HG02571 (cell line): ENCODE results near the gene KDM4F.

Experiments used
- ATAC-seq: cut with Tn5 transposase; IDR thresholded peaks from one replicate; pipeline ENCODE4 v1.9.1; 2021; ENCODE audit warnings: mild to moderate bottlenecking, moderate library complexity; ENCODE audit not compliant: unreplicated experiment

Gene KDM4F

DNA sequence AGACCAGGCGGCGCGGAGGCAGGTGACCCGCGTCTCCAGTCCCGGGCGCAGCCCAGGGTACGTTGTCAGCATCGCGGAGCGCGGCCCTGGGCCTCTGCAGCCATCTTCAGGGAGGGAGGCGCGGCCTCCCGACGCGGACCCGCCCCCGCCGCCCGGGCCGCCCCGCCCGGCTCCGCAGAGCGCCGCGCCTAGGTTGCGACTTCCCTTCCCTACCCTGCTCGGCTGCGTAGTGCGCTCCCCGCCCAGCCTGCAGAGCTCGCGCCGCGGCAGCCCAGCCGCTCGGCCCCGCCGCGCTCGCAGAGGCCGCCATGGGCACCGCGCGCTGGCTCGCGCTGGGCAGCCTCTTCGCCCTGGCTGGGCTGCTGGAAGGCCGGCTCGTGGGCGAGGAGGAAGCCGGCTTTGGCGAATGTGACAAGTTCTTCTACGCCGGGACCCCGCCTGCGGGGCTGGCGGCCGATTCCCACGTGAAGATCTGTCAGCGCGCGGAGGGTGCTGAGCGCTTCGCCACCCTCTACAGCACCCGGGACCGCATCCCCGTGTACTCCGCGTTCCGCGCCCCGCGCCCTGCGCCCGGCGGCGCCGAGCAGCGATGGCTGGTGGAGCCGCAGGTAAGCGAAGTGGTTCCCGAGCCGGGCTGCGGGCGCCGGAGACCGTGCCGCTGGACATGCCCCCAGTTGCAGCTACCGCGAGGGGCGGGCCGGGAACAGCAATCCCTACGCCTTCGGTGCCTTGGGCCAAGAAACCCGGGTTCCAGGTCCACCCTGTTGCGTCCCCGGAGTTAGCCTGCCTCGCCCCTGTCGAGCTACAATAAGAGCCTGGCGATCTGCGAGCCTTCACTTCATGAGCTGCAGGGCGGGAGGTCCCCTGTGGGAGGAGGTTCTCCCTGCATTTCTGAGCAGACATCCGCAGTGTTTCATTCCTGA is 40.7 kb downstream of the KDM4F start, which contains the start of gene ENDOD1:
TSS of gene ENDOD1 (plus strand) at position 227 of the 923 bp plus-strand sequence. CDS start at position 309, 82 bp downstream.
- peak; percentile 90 for ATAC-seq

DNA sequence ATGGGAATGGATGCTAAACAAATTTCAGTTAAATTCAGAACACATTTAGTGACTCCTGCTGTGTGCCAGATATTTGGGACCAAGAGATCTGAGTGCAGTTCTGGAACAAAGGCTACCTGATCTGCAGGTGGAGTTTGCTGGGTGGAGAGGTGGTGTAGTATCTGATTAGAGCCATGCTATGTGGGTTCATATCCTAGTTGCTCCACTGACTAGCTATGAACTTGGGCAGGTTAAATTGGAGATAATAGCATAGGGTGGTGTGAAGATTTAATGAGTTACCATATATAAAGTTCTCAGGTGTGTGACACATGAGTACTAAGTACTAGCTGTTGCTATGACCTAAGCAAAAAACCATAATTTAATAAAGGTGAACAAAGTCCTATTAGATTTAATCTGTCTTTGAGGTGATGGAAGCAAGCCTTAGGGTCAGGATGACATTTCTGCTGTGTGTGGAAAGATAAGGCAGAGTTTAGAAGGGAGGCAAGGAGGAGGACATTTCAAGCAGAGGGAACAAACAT is 42.5 kb downstream of the KDM4F start:
- no peak for ATAC-seq

DNA sequence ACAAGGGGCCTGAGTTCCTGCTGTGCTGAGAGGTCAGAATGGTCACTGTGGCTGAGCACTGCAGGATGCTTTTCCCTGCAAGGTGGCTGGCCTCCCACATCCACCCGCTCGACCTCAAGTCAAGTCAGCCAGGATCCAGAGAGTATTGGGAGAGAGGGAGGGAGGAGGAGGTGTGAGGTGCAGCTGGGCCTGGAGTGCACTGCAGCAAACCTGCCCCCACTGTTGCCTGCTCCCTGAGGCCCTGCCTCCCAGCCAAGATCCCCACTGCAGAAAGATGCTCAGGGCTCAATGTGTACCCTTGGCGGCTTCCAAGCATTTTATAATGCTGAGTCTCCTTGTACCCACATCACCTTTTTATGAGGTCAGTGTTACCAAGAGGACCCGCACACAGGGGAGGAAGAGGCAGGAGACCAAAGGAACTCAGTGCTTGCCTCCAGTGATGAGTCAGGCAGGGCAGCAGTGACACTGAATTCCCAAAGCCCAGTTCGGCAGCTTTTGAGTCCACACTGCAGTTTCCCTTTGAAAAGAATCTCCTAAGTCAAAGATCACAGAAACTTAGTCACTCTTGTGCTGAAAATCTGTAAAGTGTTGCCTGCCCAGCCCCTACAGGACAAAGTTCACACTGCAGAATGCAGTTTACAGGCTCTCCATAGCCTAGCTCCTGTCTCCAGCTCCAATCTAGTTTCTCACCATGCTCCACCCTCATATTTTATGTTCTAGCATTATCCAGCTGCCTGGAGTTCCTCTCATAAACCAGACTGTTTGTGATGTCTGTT is 43.5 kb downstream of the KDM4F start:
- ATAC-seq: no peak

DNA sequence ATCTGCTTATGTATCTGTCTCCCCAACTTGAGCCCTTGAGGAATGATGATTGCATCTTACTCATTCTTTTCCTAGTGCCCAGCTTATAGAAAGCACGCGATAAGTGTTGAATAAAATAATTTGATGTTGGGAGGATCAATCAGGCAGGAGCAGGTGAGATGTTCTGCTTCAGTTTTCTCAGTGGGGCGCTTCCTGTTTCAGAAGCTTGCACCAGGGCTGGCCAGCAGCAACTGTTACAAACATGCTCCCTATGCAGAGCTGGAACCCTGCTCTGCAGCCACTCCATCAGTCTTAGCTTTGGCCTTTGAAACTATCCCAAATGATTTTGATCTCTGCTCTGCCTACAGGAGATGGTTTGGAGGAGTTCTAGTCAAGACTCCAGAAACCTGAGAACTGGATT is 44.3 kb downstream of the KDM4F start:
- ATAC-seq: no peak

DNA sequence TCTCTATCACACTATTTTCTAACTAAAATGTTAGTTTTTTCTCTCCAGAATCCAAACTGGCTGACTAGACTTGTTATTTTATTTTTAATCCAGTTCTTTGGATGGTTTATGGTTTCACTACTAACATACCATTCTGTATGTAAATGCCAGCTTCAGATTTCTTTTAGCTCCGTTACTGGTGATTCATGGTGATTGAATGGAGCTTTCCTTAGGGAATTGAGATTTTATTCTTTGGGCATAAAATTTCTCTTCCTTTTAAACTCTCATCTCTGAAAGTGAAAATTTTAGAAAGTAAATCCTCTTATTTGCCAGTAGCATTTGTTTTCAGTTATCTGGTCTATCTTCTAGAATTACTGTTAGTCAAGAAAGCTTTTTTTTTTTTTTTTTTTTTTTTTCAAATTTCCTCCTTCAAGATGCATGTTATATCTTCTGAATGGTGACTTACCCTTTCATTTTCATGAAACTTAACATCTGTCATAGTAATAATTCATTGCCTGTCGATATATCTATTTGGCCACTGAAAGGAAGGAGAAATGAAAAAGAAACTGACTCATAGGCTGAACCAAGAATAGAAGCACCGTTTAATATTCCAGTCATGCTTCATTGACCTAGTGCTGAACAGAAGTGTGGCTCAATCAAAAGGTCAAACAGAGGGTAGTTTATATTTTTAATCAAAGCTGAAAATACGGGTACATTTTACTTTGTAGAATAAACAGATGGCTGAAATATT is 46.8 kb downstream of the KDM4F start:
- ATAC-seq: peak; percentile 72

DNA sequence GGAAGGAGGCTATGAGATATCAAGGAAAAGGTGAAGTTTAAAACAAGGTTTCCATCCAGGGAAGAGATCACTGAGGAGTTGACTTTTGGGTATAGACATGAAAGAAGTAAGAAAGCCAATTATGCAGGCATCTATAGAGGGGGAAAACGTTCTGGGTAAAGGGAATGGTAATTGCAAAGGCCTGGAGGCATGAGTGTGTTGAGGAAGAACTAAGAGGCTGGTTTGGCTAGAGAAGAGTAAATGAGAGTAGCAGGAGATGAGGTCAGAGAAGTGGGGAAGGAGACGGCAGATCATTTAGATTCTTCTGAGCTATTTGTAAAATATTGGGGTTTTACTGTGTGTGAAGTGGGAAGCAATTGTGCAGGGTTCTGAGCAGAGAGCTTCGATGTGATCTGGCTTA is 48.0 kb downstream of the KDM4F start:
- ATAC-seq: no peak

DNA sequence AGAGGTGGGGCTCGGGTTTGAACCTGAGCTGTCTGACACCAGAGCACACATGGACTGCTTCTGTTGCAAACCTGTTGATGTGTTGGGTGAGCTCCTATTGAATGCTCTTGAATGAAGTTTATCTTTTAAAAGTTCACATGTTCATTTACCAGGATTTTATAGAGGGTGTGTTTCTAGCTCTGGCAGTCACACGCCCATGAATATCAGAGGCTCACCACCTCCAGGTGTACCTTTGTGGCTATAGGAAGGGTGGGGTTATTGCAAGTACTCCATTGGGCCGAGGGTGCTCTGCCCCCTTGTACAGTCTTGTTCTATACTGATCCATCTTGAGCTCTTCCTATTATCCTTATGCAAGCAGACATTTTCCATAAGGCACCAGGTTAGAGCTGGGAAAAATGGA is 49.6 kb downstream of the KDM4F start:
- no peak for ATAC-seq

DNA sequence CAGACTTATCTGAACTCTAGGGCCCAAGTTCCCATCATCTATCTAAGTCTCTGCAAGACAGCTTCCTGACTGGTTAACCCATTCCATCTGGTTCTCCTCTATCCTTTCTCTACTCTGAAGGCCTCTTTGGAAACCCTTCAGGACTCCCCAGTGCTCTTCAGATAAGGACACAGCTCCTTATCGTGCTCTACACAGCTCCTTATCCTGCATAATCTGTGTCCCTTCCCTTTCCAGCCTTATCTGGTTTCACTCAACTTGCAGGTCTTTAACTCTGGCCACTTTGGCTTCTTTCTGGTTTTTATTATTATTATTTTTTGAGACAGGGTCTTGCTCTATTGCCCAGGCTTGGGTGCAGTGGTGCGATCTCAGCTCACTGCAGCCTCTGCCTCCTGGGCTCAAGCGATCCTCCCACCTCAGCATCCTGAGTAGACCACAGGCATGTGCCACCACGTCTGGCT is 51.0 kb downstream of the KDM4F start:
- ATAC-seq: no peak
